Lower leg skin (tissue), 3 donors: Measurements from ENCODE around the gene CLSTN2.

Source experiments
- POLR2A ChIP-seq, 2 donors: fragments of 450-650 bp; IDR thresholded peaks; one replicate each; pipeline ENCODE4 v1.6.1; 2016 to 2017; ENCODE audit warnings: antibody characterized with exemption in 2 of 2, mild to moderate bottlenecking in 1 of 2, moderate library complexity in 1 of 2
- TF ChIP-seq, protein P1 (sequence below), 3 donors: fragments of 450-650 bp; IDR thresholded peaks; one replicate each; pipeline ENCODE4 v1.5.1; 2016; ENCODE audit warnings: antibody characterized with exemption in 3 of 3, mild to moderate bottlenecking in 3 of 3, moderate library complexity in 2 of 3

DNA sequence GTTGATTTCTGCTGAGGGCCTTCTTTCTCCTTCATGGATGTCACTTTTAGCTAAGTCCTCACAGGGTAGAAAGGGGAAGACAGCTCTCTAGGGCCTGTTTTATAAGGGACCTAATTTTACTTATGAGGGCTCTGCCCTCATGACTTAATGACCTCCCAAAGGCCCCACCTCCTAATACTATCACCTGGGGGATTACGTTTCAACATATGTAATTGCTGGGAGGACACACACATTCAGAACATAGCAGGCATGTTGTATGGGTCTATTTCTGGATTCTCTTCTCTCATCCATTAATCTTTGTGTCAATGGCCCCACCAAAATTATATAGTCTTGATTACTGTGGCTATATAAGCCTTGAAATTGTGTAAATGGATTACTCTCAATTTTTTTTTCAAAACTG lies 255.0 kb downstream of the CLSTN2 start:
- TF ChIP-seq, protein P1, sequence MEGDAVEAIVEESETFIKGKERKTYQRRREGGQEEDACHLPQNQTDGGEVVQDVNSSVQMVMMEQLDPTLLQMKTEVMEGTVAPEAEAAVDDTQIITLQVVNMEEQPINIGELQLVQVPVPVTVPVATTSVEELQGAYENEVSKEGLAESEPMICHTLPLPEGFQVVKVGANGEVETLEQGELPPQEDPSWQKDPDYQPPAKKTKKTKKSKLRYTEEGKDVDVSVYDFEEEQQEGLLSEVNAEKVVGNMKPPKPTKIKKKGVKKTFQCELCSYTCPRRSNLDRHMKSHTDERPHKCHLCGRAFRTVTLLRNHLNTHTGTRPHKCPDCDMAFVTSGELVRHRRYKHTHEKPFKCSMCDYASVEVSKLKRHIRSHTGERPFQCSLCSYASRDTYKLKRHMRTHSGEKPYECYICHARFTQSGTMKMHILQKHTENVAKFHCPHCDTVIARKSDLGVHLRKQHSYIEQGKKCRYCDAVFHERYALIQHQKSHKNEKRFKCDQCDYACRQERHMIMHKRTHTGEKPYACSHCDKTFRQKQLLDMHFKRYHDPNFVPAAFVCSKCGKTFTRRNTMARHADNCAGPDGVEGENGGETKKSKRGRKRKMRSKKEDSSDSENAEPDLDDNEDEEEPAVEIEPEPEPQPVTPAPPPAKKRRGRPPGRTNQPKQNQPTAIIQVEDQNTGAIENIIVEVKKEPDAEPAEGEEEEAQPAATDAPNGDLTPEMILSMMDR (IDR thresholded peaks at IDR 0.05) = no peak
- TF ChIP-seq POLR2A (IDR thresholded peaks at IDR 0.05) = no peak
